ENCODE measurements around the gene CCDC90B. TPM values are rescaled to one million over a fixed set of nuclear protein-coding genes. Genes with fewer than 3 reads are reported as not detected.

CCDC90B gene
- polyA plus RNA-seq, 1 of the 3 experiments (the other 2 are of a cell fraction): 47.9 TPM

GRCh38 chr11:83220260-83220659 lies 65.9 kb downstream of the CCDC90B start:
- CTCF ChIA-PET: interaction anchor here (1.0 to 2.3 kb wide), 2 partner anchors 30 to 600 kb away, joined by 3 to 5 read pairs; no protein-coding TSS in a partner anchor
- no peak overlapping the region for H3K27ac ChIP-seq (ENCODE audit: low read depth in 2 of 2, low read length in 1 of 2)
- TF ChIP-seq RFX5 (IDR thresholded peaks at IDR 0.05; ENCODE audit: low read length): no peak
- no peak for TF ChIP-seq TEAD4 (IDR thresholded peaks at IDR 0.05; ENCODE audit: borderline replicate concordance, insufficient read depth)
- TF ChIP-seq RCOR1 (IDR thresholded peaks at IDR 0.05; ENCODE audit: low read length): no peak
- no peak for TF ChIP-seq MAX (IDR thresholded peaks at IDR 0.05; ENCODE audit: low read depth)
- no peak for TF ChIP-seq CTCF (IDR thresholded peaks at IDR 0.05)
- no peak for TF ChIP-seq REST (IDR thresholded peaks at IDR 0.05; ENCODE audit: low read depth, low read length)
- no peak for TF ChIP-seq RXRA (IDR thresholded peaks at IDR 0.05; ENCODE audit: borderline replicate concordance, low read depth)
- TF ChIP-seq PBX3 (IDR thresholded peaks at IDR 0.05): no peak
- POLR2A ChIA-PET: no interaction called here
- no peak overlapping the region for H2AFZ ChIP-seq (ENCODE audit: low read depth)
- no peak overlapping the region for H3K4me2 ChIP-seq
- no peak overlapping the region for H3K4me3 ChIP-seq (ENCODE audit: low read depth in 2 of 2, low read length in 1 of 2)
- no peak for DNase-seq
- H3K9me2 ChIP-seq: no peaks in the 10 kb centered on the region
- WGBS (ENCODE audit: low lambda C conversion rate): 89% methylated on average over 10 of the region's 10 CpGs
- H3K4me1 ChIP-seq (ENCODE audit: control insufficient read depth in 1 of 2, insufficient read depth in 2 of 2, low read depth in 1 of 2, low read length in 1 of 2): no peaks in the 10 kb centered on the region
- H3F3A ChIP-seq (replicated peaks; ENCODE audit: insufficient read depth): no peaks in the 10 kb centered on the region
- no peak overlapping the region for H3K9ac ChIP-seq
- H4K20me1 ChIP-seq (ENCODE audit: insufficient read depth): no peaks in the 10 kb centered on the region
- H3K36me3 ChIP-seq (replicated peaks in 1 of 2; ENCODE audit: control insufficient read depth in 1 of 2, insufficient read depth in 2 of 2, low read length in 1 of 2): no peaks in the 10 kb centered on the region
- H3K9me3 ChIP-seq: no peaks in the 10 kb centered on the region
- H3K79me2 ChIP-seq (ENCODE audit: insufficient read depth): no peaks in the 10 kb centered on the region
- H3K27me3 ChIP-seq (ENCODE audit: insufficient read depth): no peaks in the 10 kb centered on the region

- Histone ChIP-seq H3K27ac (ENCODE audit: low read depth in 2 of 2, low read length in 1 of 2) (no peak overlapping the region), H2AFZ (ENCODE audit: low read depth) (no peak overlapping the region), H3K4me2 (no peak overlapping the region), H3K4me3 (ENCODE audit: low read depth in 2 of 2, low read length in 1 of 2) (no peak overlapping the region), H3K36me3 (replicated peaks in 1 of 2; ENCODE audit: control insufficient read depth in 1 of 2, insufficient read depth in 2 of 2, low read length in 1 of 2) (peaks cover 4 to 9% of the 10 kb centered on the region in 2 experiments), H3K4me1 (ENCODE audit: control insufficient read depth in 1 of 2, insufficient read depth in 2 of 2, low read depth in 1 of 2, low read length in 1 of 2) (no peaks in the 10 kb centered on the region), H3K9me3 (no peaks in the 10 kb centered on the region), H3K9me2 (no peaks in the 10 kb centered on the region), H3K79me2 (ENCODE audit: insufficient read depth) (no peaks in the 10 kb centered on the region; the same call in 1 of the 2 replicates), H3F3A (replicated peaks; ENCODE audit: insufficient read depth) (no peaks in the 10 kb centered on the region), H3K27me3 (ENCODE audit: insufficient read depth) (no peaks in the 10 kb centered on the region), H4K20me1 (ENCODE audit: insufficient read depth) (no peaks in the 10 kb centered on the region), H3K9ac (no peak overlapping the region)
- POLR2A ChIA-PET: no interaction called here
- DNase-seq: peak; percentile 23
- CTCF ChIA-PET: no interaction called here
- TF ChIP-seq RCOR1 (IDR thresholded peaks at IDR 0.05; ENCODE audit: low read length) (no peak), RAD21 (IDR thresholded peaks at IDR 0.05; ENCODE audit: low read length) (peak; percentile 49), SMC3 (IDR thresholded peaks at IDR 0.05; ENCODE audit: low read depth, low read length) (peak; percentile 22; the same call in 1 of the 2 replicates), CTCF (IDR thresholded peaks at IDR 0.05) (peak; percentile 24; the same call in 1 of the 2 replicates), GATA2 (CRISPR knock-in tag; IDR thresholded peaks at IDR 0.05) (no peak)
- WGBS (ENCODE audit: low lambda C conversion rate): 74% methylated on average over 8 of the region's 8 CpGs
These were observed 67.1 kb downstream of the CCDC90B start for GRCh38 chr11:83219095-83219494.

All from SK-N-SH (cell line).